ENCODE data around the gene ASAP3. TPM values are rescaled to one million over a fixed set of nuclear protein-coding genes. Genes with fewer than 3 reads are reported as not detected.
"Not testable (repeated sequence)": the region's sequence is repeated elsewhere in the genome, so short reads cannot be mapped to it uniquely, and the experiment has no call there.

ASAP3 gene
- total RNA-seq, 4 donors from 2014 or later: 69.3 to 75.7 (median 73.6) TPM

DNA sequence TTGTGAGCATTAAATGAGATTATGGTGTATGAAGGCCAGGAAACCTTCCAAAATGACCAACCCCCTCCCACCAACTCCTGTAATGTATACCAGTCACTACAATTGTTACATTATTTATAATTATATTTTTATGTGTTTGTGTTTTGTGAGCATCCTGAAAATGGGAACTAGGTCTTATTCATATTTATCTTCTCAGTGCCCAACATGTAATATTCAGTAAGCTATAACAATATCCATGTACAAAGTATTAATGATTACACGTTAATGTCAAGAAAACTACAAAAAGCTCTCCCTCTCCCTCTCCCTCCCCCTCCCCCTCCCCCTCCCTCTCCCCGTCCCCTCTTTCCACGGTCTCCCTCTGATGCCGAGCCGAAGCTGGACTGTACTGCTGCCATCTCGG, 19.0 kb upstream of the ASAP3 start:
- 36 to 58% methylated on average over 6 of the region's 6 CpGs for WGBS, 2 donors
- no peak overlapping the region for H3K4me3 ChIP-seq (replicated peaks in 1 of 3)
- no peak for DNase-seq
- no peaks in the 10 kb centered on the region for H3K27me3 ChIP-seq
- no peaks in the 10 kb centered on the region for H3K36me3 ChIP-seq
- TF ChIP-seq, protein P1, sequence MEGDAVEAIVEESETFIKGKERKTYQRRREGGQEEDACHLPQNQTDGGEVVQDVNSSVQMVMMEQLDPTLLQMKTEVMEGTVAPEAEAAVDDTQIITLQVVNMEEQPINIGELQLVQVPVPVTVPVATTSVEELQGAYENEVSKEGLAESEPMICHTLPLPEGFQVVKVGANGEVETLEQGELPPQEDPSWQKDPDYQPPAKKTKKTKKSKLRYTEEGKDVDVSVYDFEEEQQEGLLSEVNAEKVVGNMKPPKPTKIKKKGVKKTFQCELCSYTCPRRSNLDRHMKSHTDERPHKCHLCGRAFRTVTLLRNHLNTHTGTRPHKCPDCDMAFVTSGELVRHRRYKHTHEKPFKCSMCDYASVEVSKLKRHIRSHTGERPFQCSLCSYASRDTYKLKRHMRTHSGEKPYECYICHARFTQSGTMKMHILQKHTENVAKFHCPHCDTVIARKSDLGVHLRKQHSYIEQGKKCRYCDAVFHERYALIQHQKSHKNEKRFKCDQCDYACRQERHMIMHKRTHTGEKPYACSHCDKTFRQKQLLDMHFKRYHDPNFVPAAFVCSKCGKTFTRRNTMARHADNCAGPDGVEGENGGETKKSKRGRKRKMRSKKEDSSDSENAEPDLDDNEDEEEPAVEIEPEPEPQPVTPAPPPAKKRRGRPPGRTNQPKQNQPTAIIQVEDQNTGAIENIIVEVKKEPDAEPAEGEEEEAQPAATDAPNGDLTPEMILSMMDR (IDR thresholded peaks at IDR 0.05): no peak
- no peak for TF ChIP-seq POLR2A (IDR thresholded peaks at IDR 0.05)
- H3K27ac ChIP-seq: no peak overlapping the region
- peaks cover 0 to 4% of the 10 kb centered on the region in 2 donors for H3K4me1 ChIP-seq
- no peaks in the 10 kb centered on the region for H3K9me3 ChIP-seq
- intact Hi-C loops (cut with DNase I): no loop called here

DNA sequence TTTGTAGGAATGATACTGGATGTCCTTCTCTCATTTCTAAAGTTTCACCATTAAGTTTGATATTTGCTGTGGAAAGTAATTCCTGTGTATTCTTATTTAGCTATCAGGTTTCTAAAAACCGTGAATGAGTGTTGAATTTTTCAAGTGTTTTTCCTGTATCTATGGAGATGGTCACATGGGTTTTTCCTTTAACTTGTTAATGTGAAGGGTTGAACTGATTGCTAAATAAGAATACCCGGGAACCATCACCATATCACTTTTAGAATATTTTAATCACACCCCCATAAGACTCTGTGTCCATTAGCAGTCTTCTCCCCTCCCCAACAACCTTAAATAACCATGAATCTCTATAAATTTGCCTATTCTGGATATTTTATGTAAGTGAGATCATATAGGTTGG, 16.5 kb upstream of the ASAP3 start:
- no peaks in the 10 kb centered on the region for H3K9me3 ChIP-seq
- WGBS, 2 donors: 27 to 31% methylated on average over 2 of the region's 2 CpGs
- no peaks in the 10 kb centered on the region for H3K36me3 ChIP-seq
- intact Hi-C loops (cut with DNase I): no loop called here
- peaks cover 0 to 10% of the 10 kb centered on the region in 2 donors for H3K4me1 ChIP-seq
- TF ChIP-seq POLR2A (IDR thresholded peaks at IDR 0.05): no peak
- TF ChIP-seq, protein P1 (IDR thresholded peaks at IDR 0.05): no peak
- H3K4me3 ChIP-seq (replicated peaks in 1 of 3): no peak overlapping the region
- H3K27me3 ChIP-seq: no peaks in the 10 kb centered on the region
- no peak overlapping the region for H3K27ac ChIP-seq
- DNase-seq: no peak

DNA sequence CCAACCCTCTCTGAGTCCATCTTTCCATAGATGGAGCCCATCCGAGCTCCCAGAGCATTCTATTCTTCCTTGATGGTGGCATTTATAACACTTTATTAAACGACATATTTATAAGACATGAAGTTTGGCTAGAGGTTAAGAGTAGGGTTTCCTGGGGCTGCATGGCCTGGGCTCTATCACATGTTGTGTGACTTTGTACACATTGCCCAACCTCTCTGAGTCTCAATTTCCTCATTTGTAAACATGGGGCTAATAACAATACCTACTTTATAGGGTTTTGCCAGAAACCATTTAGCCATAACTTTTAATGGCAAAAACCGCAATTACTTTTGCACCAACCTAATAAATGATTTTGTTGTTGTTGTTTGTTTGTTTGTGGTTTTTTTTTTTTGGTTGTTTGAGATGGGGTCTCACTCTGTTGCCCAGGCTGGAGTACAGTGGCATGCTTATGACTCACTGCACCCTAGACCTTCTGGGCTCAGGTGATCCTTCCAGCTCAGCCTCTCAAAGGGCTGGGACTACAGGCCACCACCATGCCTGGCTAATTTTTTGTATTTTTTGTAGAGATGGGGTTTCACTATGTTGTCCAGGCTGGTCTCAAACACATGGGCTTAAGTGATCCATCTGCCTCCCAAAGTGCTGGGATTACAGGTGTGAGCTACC, 13.9 kb upstream of the ASAP3 start:
- DNase-seq: no peak
- intact Hi-C loops (cut with DNase I): loop anchor here (5.0 kb wide), 1 partner anchor 39 kb away; no protein-coding TSS in a partner anchor
- Histone ChIP-seq H3K36me3 (no peaks in the 10 kb centered on the region), H3K9me3 (no peaks in the 10 kb centered on the region), H3K27me3 (no peaks in the 10 kb centered on the region), H3K4me3 (replicated peaks in 1 of 3) (no peak overlapping the region), H3K27ac (no peak overlapping the region), H3K4me1 (peaks cover 0 to 6% of the 10 kb centered on the region in 2 donors)
- TF ChIP-seq, protein P1 (IDR thresholded peaks at IDR 0.05): no peak
- no peak for TF ChIP-seq POLR2A (IDR thresholded peaks at IDR 0.05)
- WGBS, 2 donors: 87 to 92% methylated on average over 3 of the region's 3 CpGs

DNA sequence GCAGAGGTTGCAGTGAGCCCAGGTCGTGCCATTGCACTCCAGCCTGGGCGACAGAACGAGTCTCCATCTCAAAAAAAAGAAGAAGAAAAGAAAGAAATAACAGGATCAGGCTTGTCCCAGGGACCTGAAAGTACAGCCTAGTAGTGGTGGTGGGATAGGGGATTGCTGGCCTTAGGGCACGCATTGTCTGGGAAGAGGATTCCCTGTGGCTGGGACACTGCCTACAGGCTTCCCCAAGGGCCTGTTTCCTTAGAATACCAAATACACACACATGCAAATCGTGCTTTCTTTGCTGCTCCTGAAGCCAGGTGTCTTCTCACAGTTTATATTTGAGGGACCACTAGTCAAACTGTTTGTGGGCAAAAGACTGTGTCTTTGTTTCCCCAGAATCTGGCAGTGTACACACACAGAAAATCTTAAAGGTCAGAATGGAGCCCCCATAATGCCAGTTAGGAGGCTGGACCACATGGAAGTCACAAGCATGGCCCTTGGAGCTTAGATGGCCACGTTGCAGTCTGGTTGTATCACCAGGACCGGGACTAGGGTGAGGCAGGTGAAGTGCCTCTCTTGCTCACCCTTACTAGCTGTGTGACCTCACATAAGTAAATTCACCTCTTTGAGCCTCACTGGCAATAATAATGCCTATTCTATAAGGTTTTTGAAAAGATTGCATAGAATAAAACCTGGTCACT, 12.7 kb upstream of the ASAP3 start:
- DNase-seq: no peak
- WGBS, 2 donors: 76 to 77% methylated on average over 7 of the region's 7 CpGs
- intact Hi-C loops (cut with DNase I): loop anchor here (5.0 kb wide), 1 partner anchor 41 kb away; no protein-coding TSS in a partner anchor
- no peaks in the 10 kb centered on the region for H3K9me3 ChIP-seq
- H3K27ac ChIP-seq: no peak overlapping the region
- TF ChIP-seq POLR2A (IDR thresholded peaks at IDR 0.05): no peak
- TF ChIP-seq, protein P1 (IDR thresholded peaks at IDR 0.05): no peak
- H3K27me3 ChIP-seq: no peaks in the 10 kb centered on the region
- H3K36me3 ChIP-seq: no peaks in the 10 kb centered on the region
- no peak overlapping the region for H3K4me3 ChIP-seq (replicated peaks in 1 of 3)
- peaks cover 0 to 6% of the 10 kb centered on the region in 2 donors for H3K4me1 ChIP-seq

DNA sequence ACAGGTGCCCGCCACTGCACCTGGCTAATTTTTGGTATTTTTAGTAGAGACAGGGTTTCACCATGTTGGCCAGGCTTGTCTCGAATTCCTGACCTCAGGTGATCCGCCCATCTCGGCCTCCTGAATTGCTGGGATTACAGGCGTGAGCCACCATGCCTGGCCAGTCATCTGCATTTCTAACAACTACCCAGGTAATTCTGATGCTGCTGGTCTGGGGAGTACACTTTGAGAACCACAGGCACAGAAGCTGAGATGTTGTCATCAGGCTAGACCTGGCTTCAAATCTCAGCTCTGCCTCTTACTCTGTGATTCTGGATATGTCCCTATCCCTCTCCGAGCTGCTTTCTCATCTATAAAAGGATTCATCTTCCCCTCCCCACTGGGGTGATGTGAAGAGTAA, 10.9 kb upstream of the ASAP3 start:
- not testable (repeated sequence) for H3K27me3 ChIP-seq; H3K9me3 ChIP-seq; DNase-seq; H3K4me1 ChIP-seq; H3K36me3 ChIP-seq; H3K27ac ChIP-seq; H3K4me3 ChIP-seq (replicated peaks in 1 of 3)
- intact Hi-C loops (cut with DNase I): loop anchor here (5.0 kb wide), 1 partner anchor 42 kb away; no protein-coding TSS in a partner anchor
- 90 to 95% methylated on average over 2 to 6 of the region's 6 CpGs for WGBS, 2 donors

DNA sequence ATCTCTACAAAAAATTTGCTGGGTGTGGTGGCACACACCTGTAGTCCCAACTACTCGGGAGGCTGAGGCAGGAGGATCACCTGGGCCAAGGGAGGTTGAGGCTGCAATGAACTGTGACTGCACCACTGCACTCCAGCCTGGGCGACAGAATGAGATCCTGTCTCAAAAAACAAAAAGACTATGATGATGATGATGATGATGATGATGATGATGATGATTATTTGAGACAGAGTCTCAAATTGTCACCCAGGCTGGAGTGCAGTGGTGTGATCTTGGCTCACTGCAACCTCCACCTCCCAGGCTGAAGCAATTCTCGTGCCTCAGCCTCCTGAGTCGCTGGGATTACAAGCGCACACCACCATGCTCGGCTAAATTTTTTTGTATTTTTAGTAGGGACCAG, 8.8 kb upstream of the ASAP3 start:
- intact Hi-C loops (cut with DNase I): not testable (repeated sequence)

More for the DNA sequence above, 8.8 kb upstream of the ASAP3 start:
- H3K4me1 ChIP-seq; H3K27me3 ChIP-seq; H3K27ac ChIP-seq; H3K36me3 ChIP-seq; H3K9me3 ChIP-seq; H3K4me3 ChIP-seq (replicated peaks in 1 of 3); DNase-seq: not testable (repeated sequence)
- 92 to 96% methylated on average over 6 of the region's 6 CpGs for WGBS, 2 donors

All from thyroid gland (tissue), 4 donors.